ENCODE results near the gene TOLLIP.
A peak's percentile ranks its signal among the peaks of the same experiment; 100 is the strongest.

The TOLLIP gene

GRCh38 chr11:1231396-1232020 is 77.9 kb downstream of the TOLLIP start:
- no peak for DNase-seq (ENCODE audit: low spot score)

DNA sequence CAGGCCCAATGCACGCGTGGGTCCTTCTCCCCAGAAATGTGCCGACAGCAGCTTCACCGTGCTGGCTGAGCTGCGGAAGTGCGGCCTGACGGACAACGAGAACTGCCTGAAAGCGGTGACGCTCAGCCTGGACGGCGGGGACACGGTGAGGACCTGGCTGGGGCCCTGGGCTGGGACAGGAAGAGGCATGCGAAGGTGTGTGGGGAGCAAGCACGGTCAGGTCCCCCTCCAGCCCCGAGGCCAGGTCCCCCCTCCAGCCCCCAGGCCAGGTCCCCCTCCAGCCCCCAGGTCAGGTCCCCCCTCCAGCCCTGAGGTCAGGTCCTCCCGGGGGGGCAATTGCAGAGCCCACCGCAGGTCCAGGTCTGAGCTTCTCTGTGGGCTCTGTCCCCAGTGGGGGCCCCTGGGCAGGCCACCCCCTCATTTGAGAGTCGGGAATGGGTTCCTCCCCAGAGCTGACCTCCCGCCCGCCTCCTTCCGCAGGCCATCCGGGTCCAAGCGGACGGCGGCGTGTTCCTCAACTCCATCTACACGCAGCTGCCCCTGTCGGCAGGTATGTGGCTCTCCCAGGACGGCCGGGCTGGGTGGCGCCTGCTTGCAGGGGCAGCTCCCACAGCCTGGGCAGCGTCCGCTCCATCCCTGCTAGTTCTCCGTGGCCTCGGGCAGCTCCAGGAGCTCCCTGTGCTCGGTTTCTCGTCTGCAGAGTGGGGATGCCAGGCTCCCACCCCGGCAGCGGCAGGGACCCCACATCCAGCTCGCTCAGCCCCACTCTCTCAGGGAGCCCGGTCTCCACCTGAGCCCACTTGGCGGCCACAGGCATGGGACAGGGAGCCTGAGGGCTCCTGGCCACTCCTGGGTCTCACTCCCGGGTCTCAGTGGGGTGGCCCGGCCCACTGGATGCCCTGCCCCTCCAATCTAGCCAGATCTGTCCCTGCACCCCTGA is 78.7 kb downstream of the TOLLIP start:
- DNase-seq (ENCODE audit: low spot score) = peak; percentile 28

- DNase-seq (ENCODE audit: low spot score) = no peak
Measured at GRCh38 chr11:1230121-1230455, 79.3 kb downstream of the TOLLIP start.

DNA sequence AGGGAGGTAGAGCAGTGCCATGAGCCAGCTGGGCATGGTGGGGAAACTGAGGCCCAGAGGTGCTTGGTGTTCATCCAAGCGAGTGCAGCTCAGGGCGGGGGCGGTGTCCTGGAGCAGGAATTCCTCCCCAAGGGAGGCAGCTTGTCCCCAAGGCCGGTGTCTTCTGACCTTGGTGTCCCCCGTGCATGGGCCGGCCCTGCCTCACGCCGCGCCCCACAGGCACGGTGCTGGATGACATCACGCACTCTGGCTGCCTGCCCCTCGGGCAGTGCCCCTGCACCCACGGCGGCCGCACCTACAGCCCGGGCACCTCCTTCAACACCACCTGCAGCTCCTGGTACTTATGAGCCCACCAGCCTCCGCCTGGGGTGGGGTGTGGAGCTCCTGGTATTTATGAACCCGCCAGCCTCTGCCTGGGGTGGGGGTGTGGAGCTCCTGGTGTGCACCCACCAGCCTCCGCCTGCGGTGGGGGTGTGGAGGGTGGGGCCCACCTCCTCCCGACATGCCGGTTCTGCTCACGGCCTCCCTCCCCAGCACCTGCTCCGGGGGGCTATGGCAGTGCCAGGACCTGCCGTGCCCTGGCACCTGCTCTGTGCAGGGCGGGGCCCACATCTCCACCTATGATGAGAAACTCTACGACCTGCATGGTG is 79.8 kb downstream of the TOLLIP start:
- DNase-seq (ENCODE audit: low spot score) = no peak

GRCh38 chr11:1228921-1229451 is 80.4 kb downstream of the TOLLIP start:
- no peak for DNase-seq (ENCODE audit: low spot score)

GRCh38 chr11:1228101-1228821 is 81.2 kb downstream of the TOLLIP start:
- DNase-seq (ENCODE audit: low spot score) = no peak

GRCh38 chr11:1227551-1228100 is 81.8 kb downstream of the TOLLIP start:
- DNase-seq (ENCODE audit: low spot score) = no peak

DNA sequence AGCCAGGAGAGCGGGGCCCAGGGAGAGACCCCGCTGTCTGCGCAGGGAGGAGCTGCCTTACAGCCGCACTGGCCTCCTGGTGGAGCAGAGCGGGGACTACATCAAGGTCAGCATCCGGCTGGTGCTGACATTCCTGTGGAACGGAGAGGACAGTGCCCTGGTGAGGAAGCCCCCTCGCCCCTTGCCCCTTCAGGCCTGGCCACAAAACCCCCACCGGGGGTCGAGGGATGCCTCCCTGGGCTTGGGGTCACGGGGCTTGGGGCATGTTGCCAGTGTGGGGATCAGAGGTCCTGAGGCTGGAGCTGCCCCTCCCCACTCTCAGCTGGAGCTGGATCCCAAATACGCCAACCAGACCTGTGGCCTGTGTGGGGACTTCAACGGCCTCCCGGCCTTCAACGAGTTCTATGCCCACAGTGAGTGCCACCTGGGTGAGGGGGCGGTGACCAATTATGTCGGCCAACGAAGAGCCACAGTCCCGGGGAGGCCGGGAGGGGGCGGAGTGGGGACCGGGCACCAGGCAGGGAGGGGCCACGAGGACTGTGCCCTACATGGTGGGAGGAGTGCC is 82.4 kb downstream of the TOLLIP start:
- no peak for DNase-seq (ENCODE audit: low spot score)

GRCh38 chr11:1226226-1226985 is 83.0 kb downstream of the TOLLIP start:
- DNase-seq (ENCODE audit: low spot score) = no peak

DNA sequence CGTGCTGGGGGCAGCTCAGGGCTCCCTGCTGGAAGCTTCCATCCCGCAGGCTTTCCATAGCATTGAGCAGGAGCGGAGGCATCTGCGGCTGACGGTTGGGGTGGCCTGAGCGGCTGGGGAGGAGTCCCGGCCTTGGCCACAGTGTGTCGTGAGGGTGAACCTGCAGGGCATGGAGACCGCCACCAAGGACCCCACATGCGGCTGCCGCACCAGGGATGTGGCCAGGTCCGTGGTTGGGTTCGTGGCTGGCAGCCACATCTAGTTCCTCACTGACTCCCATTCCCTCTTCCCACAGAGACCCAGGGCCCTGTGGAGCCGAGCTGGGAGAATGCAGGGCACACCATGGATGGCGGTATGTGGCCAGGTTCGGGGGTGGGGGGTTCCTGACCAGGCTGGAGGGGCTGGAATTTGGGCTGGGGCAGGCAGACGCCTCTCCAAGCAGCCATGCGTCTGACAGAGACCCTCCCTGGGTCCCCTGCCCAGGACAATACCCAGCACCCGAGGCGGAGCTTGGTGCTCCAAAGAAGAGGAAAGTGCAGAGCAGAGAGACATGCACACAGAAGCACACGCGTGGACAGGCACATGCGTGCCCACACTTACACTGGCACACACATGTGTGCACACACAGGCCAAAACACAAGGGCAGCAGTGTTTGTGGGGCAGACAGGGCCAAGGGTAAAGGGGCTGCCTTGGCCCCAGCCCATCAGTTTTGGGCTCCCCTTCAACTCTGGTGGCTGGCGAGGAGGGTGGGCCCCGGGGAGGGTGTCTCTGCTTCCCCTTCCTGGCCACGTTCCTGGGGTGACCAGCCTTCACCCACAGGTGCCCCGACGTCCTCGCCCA is 83.8 kb downstream of the TOLLIP start:
- DNase-seq (ENCODE audit: low spot score) = no peak

- DNase-seq (ENCODE audit: low spot score) = peak; percentile 22
Measured at GRCh38 chr11:1224491-1225385, 84.7 kb downstream of the TOLLIP start.

Data from SW480 (cell line).